Pancreas (tissue), 10 donors: ENCODE data around the gene EVA1B. TPM values are rescaled to one million over a fixed set of nuclear protein-coding genes. Genes with fewer than 3 reads are reported as not detected.

Experiments used
- ATAC-seq, 4 donors: fragments of 200-7000 bp; cut with Tn5 transposase; one replicate each; pipeline versions ENCODE4 v1.8.0 to v1.9.1; 2020; ENCODE audit warnings: mild to moderate bottlenecking in 4 of 4, moderate library complexity in 4 of 4
- DNase-seq, 6 donors: peaks; one replicate each; pipeline ENCODE4 v3.0.0-alpha.2; 2020
- FAIRE-seq: peaks from 2 replicates; lab custom pipeline; 2012; peaks lifted over from hg19 to GRCh38; lab: Jason Lieb, UNC
- H3K27ac ChIP-seq, 4 donors: fragments of 200-600 bp; sonication (generic); 1 replicate in 3 of 4; 2 replicates in 1 of 4; pipeline versions ENCODE4 v1.5.0 to v1.8.0; 2020
- H3K27me3 ChIP-seq, 4 donors: fragments of 200-600 bp; one replicate each; pipeline ENCODE4 v1.8.0; 2021
- H3K36me3 ChIP-seq, 3 donors: fragments of 200-600 bp; sonication (generic) in 1 of 3; one replicate each; pipeline versions ENCODE4 v1.5.0 to v1.8.0; 2020 to 2021
- H3K4me1 ChIP-seq, 3 donors: fragments of 200-600 bp; one replicate each; pipeline ENCODE4 v1.8.0; 2021
- H3K4me3 ChIP-seq, 4 donors: fragments of 200-600 bp; sonication (generic) in 2 of 4; one replicate each; pipeline versions ENCODE4 v1.5.0 to v1.8.0; 2020 to 2021
- H3K9me3 ChIP-seq, 4 donors: fragments of 200-600 bp; one replicate each; pipeline ENCODE4 v1.8.0; 2021
- CTCF ChIP-seq, 4 donors: fragments of 200-600 bp; sonication (generic) in 3 of 4; IDR thresholded peaks; one replicate each; pipeline versions ENCODE4 v1.5.0 to v1.8.0; 2021; ENCODE audit warnings: antibody characterized with exemption in 4 of 4
- WGBS, 2 donors: extraction: QIAGEN DNeasy Blood & Tissue Kit; methylation state at CpG; one replicate each; pipeline ENCODE4 v1.1.7; 2013; 5-methylcytosine and 5-hydroxymethylcytosine counted together
- intact Hi-C, 3 donors: fragments of 100-400 bp; cut with DNase I; formaldehyde crosslinking; loops; one replicate each; pipeline versions ENCODE4 v1.11.1 to v1.14.2; 2022
- polyA plus RNA-seq, 2 donors: library from polyadenylated mRNA; stranded (reverse); fragments of 200-250 nt; gene quantifications; one replicate each; pipeline ENCODE4 v1.2.3, GENCODE V29; 2013
- total RNA-seq, 6 donors: library from RNA; stranded (reverse); fragmentation: NEBNext Ultra II Directional in 4 of 6; extraction: Animal tissue kit (Norgen Biotek cat#: 25700) in 4 of 6; gene quantifications; one replicate each; pipeline versions ENCODE4 v1.2.1 to v1.2.4, GENCODE V29; 2021 to 2023
- donor health status: healthy with polysubstance abuse.
- donor health status: DM: no; HTN: no; CAD: no; lungs with moderate emphysema.
- donor health status: DM: no; HTN: no; CAD: no.
- donor health status: control.
- donor health status: control.
- donor health status: Bipolar disorder and iron deficiency.
- donor health status: DM: yes; HTN: yes; CAD: no.
- donor health status: DM: no; HTN: no; CAD: no.
- donor health status: DM: no; HTN: no; CAD: no.
- donor health status: DM: yes; HTN: yes; CAD: no.

Gene EVA1B
- total and polyA plus RNA-seq, 8 donors, result 3.3 to 14.0 (median 6.6) TPM

GRCh38 chr1:36274201-36274600, 49.2 kb downstream of the EVA1B start:
- DNase-seq (no peak), ATAC-seq (no peak), FAIRE-seq (no peak)
- intact Hi-C loops, result no loop called here
- no peak for TF ChIP-seq CTCF (IDR thresholded peaks at IDR 0.05)
- Histone ChIP-seq H3K4me3 (no peak overlapping the region), H3K27me3 (no peaks in the 10 kb centered on the region), H3K36me3 (no peaks in the 10 kb centered on the region), H3K9me3 (no peaks in the 10 kb centered on the region), H3K27ac (no peak overlapping the region), H3K4me1 (peaks cover 7 to 16% (median 8%) of the 10 kb centered on the region in 3 donors)
- WGBS, 2 donors, result 88 to 94% methylated on average over 1 of the region's 1 CpG

GRCh38 chr1:36273024-36273423, 50.4 kb downstream of the EVA1B start:
- no peak overlapping the region for H3K27ac ChIP-seq
- H3K36me3 ChIP-seq, result no peaks in the 10 kb centered on the region
- intact Hi-C loops, result no loop called here
- TF ChIP-seq CTCF (IDR thresholded peaks at IDR 0.05), result no peak
- H3K4me3 ChIP-seq, result no peak overlapping the region
- DNase-seq, result no peak
- peaks cover 0 to 18% (median 10%) of the 10 kb centered on the region in 3 donors for H3K4me1 ChIP-seq
- H3K27me3 ChIP-seq, result no peaks in the 10 kb centered on the region
- no peak for FAIRE-seq
- no peaks in the 10 kb centered on the region for H3K9me3 ChIP-seq
- no peak for ATAC-seq
- 59 to 61% methylated on average over 5 of the region's 5 CpGs for WGBS, 2 donors

Other genes with a start within 250 kb of the EVA1B start
- 1 to 10 TPM; 1.3 to 2.7 (median 1.6) TPM for gene TEKT2, start 239.6 kb downstream of the EVA1B start, total RNA-seq
- gene TEKT2, start 239.6 kb downstream of the EVA1B start, polyA plus RNA-seq, result 10 to 100 TPM in 1 of 2 donors, 1 to 10 TPM in 1; 6.5 to 17.6 TPM
- 10 to 100 TPM in 2 of 6 donors, 1 to 10 TPM in 4; 6.1 to 13.2 (median 8.4) TPM for gene ADPRS, start 234.8 kb downstream of the EVA1B start, total RNA-seq
- gene ADPRS, start 234.8 kb downstream of the EVA1B start, polyA plus RNA-seq, result 10 to 100 TPM; 14.9 to 28.8 TPM
- gene COL8A2, start 198.4 kb downstream of the EVA1B start, total RNA-seq, result 1 to 10 TPM in 2 of 6 donors, under 1 TPM in 4; 0.12 to 3.3 (median 0.34) TPM
- under 1 TPM; 0.31 to 0.42 TPM for gene COL8A2, start 198.4 kb downstream of the EVA1B start, polyA plus RNA-seq
- gene TRAPPC3, start 174.2 kb downstream of the EVA1B start, total RNA-seq, result 10 to 100 TPM; 24.6 to 29.5 (median 27.0) TPM
- 10 to 100 TPM; 21.8 to 41.5 TPM for gene TRAPPC3, start 174.2 kb downstream of the EVA1B start, polyA plus RNA-seq
- gene MAP7D1, start 167.5 kb downstream of the EVA1B start, total RNA-seq, result 10 to 100 TPM; 12.5 to 39.3 (median 15.8) TPM
- 10 to 100 TPM; 26.4 to 36.0 TPM for gene MAP7D1, start 167.5 kb downstream of the EVA1B start, polyA plus RNA-seq
- 10 to 100 TPM; 24.0 to 54.7 (median 34.8) TPM for gene THRAP3, start 99.2 kb downstream of the EVA1B start, total RNA-seq
- 10 to 100 TPM; 17.0 to 27.5 TPM for gene THRAP3, start 99.2 kb downstream of the EVA1B start, polyA plus RNA-seq
- gene SH3D21, start 17.3 kb downstream of the EVA1B start, total RNA-seq, result 1 to 10 TPM in 2 of 6 donors, under 1 TPM in 4; 0.41 to 1.7 (median 0.58) TPM
- gene SH3D21, start 17.3 kb downstream of the EVA1B start, polyA plus RNA-seq, result 1 to 10 TPM; 1.7 to 2.6 TPM
- 10 to 100 TPM; 32.9 to 68.1 (median 40.8) TPM for gene STK40, start 62.3 kb upstream of the EVA1B start, total RNA-seq
- gene STK40, start 62.3 kb upstream of the EVA1B start, polyA plus RNA-seq, result 10 to 100 TPM; 21.2 to 26.2 TPM
- 10 to 100 TPM in 5 of 6 donors, 1 to 10 TPM in 1; 9.5 to 16.4 (median 13.5) TPM for gene LSM10, start 74.3 kb upstream of the EVA1B start, total RNA-seq
- 10 to 100 TPM; 21.4 to 26.9 TPM for gene LSM10, start 74.3 kb upstream of the EVA1B start, polyA plus RNA-seq
- gene OSCP1, start 126.8 kb upstream of the EVA1B start, total RNA-seq, result 1 to 10 TPM; 3.3 to 5.6 (median 4.7) TPM
- gene OSCP1, start 126.8 kb upstream of the EVA1B start, polyA plus RNA-seq, result 1 to 10 TPM; 5.2 to 9.8 TPM
- 10 to 100 TPM; 20.4 to 27.8 (median 26.1) TPM for gene MRPS15, start 140.7 kb upstream of the EVA1B start, total RNA-seq
- 10 to 100 TPM; 62.6 to 79.3 TPM for gene MRPS15, start 140.7 kb upstream of the EVA1B start, polyA plus RNA-seq
- 10 to 100 TPM in 1 of 6 donors, 1 to 10 TPM in 4, under 1 TPM in 1; 0.47 to 13.4 (median 3.4) TPM for gene CSF3R, start 159.3 kb upstream of the EVA1B start, total RNA-seq
- gene CSF3R, start 159.3 kb upstream of the EVA1B start, polyA plus RNA-seq, result 1 to 10 TPM; 2.4 to 2.9 TPM